Gastrocnemius medialis (tissue), 4 donors: Measurements from ENCODE around the gene NLGN1.

ENCODE experiments used
- POLR2A ChIP-seq, 2 donors: fragments of 450-650 bp; IDR thresholded peaks; one replicate each; pipeline ENCODE4 v1.6.1; 2017; ENCODE audit warnings: antibody characterized with exemption in 2 of 2, mild to moderate bottlenecking in 2 of 2, moderate library complexity in 2 of 2
- TF ChIP-seq, protein P1 (sequence below), 5 experiments: fragments of 450-650 bp in 3 of 5; fragments of 200-600 bp in 2 of 5; sonication (generic) in 2 of 5; IDR thresholded peaks in 4 of 5; conservative IDR thresholded peaks in 1 of 5; 1 replicate in 4 of 5; 2 replicates in 1 of 5; pipeline ENCODE4 v1.5.1; 2016 to 2019; ENCODE audit warnings: antibody characterized with exemption in 5 of 5, mild to moderate bottlenecking in 3 of 5, moderate library complexity in 3 of 5

DNA sequence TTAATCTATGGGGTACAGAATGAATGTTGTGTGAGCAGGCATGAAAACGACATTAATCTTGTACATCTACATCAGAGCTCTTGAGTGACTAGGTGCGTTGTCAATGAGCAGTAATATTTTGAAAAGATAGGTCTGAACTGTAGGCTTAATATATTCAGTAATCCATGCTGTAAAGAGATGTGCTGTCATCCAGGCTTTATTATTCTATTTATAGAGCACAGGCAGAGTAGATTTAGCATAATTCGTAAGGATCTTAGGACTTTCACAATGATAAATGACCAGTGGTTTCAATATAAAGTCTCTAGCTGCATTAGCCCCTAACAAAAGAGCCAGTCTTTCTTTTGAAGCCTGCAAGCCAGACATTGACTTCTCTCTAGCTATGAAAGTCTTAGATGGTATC, 43.0 kb downstream of the NLGN1 start:
- TF ChIP-seq, protein P1, sequence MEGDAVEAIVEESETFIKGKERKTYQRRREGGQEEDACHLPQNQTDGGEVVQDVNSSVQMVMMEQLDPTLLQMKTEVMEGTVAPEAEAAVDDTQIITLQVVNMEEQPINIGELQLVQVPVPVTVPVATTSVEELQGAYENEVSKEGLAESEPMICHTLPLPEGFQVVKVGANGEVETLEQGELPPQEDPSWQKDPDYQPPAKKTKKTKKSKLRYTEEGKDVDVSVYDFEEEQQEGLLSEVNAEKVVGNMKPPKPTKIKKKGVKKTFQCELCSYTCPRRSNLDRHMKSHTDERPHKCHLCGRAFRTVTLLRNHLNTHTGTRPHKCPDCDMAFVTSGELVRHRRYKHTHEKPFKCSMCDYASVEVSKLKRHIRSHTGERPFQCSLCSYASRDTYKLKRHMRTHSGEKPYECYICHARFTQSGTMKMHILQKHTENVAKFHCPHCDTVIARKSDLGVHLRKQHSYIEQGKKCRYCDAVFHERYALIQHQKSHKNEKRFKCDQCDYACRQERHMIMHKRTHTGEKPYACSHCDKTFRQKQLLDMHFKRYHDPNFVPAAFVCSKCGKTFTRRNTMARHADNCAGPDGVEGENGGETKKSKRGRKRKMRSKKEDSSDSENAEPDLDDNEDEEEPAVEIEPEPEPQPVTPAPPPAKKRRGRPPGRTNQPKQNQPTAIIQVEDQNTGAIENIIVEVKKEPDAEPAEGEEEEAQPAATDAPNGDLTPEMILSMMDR (IDR thresholded peaks at IDR 0.05 in 4 of 5, conservative IDR thresholded peaks at IDR 0.05 in 1 of 5), result no peak
- no peak for TF ChIP-seq POLR2A (IDR thresholded peaks at IDR 0.05)
